Measurements from ENCODE around the gene RPS6KA2. TPM values are rescaled to one million over a fixed set of nuclear protein-coding genes. Genes with fewer than 3 reads are reported as not detected.

RPS6KA2 gene
- total RNA-seq, 2 experiments from 2014 or later = 1.6 to 1.9 TPM

GRCh38 chr6:166381733-166382499 lies 245.1 kb downstream of the RPS6KA2 start:
- CTCF ChIA-PET = interaction anchor here (0.6 to 5.2 kb wide), 44 partner anchors 8 to 148 kb away, joined by 3 to 55 read pairs (median 5); partner anchors contain the start of genes PRR18 and SFT2D1
- ATAC-seq = peak; percentile 43
- Mint-ChIP-seq H3K9me3 (ENCODE audit: insufficient read depth) (no peaks in the 10 kb centered on the region), H3K4me1 (ENCODE audit: low read depth) (peaks cover 16% of the 10 kb centered on the region), H3K27me3 (ENCODE audit: low read depth) (no peaks in the 10 kb centered on the region), H3K36me3 (ENCODE audit: low read depth) (no peaks in the 10 kb centered on the region), H3K4me3 (peak overlapping the region; percentile 94), H3K27ac (peak overlapping the region; percentile 86)
- POLR2A ChIA-PET = interaction anchor here (0.7 to 1.4 kb wide), 3 partner anchors 40 to 106 kb away, joined by 3 to 4 read pairs (median 3); no protein-coding TSS in a partner anchor
- peak; percentile 82 for DNase-seq

- CTCF ChIA-PET = interaction anchor here (0.6 to 5.2 kb wide), 44 partner anchors 8 to 148 kb away, joined by 3 to 55 read pairs (median 5); partner anchors contain the start of genes PRR18 and SFT2D1
- no peaks in the 10 kb centered on the region for H3K9me3 Mint-ChIP-seq (ENCODE audit: insufficient read depth)
- no peaks in the 10 kb centered on the region for H3K36me3 Mint-ChIP-seq (ENCODE audit: low read depth)
- H3K4me1 Mint-ChIP-seq (ENCODE audit: low read depth) = peaks cover 16% of the 10 kb centered on the region
- ATAC-seq (no peak), DNase-seq (no peak)
- H3K27me3 Mint-ChIP-seq (ENCODE audit: low read depth) = no peaks in the 10 kb centered on the region
- H3K4me3 Mint-ChIP-seq = peak overlapping the region; percentile 94
- POLR2A ChIA-PET = interaction anchor here (0.7 to 1.4 kb wide), 3 partner anchors 40 to 105 kb away, joined by 3 to 4 read pairs (median 3); no protein-coding TSS in a partner anchor
- H3K27ac Mint-ChIP-seq = peak overlapping the region; percentile 86
These were observed 245.7 kb downstream of the RPS6KA2 start for GRCh38 chr6:166381381-166381732.

GRCh38 chr6:166379800-166380199 lies 247.3 kb downstream of the RPS6KA2 start:
- Mint-ChIP-seq H3K27ac (no peak overlapping the region), H3K4me3 (no peak overlapping the region)

GRCh38 chr6:166379103-166379586 lies 247.9 kb downstream of the RPS6KA2 start:
- Mint-ChIP-seq H3K9me3 (ENCODE audit: insufficient read depth) (no peaks in the 10 kb centered on the region), H3K4me1 (ENCODE audit: low read depth) (peaks cover 14% of the 10 kb centered on the region), H3K27ac (no peak overlapping the region), H3K4me3 (no peak overlapping the region), H3K36me3 (ENCODE audit: low read depth) (no peaks in the 10 kb centered on the region), H3K27me3 (ENCODE audit: low read depth) (no peaks in the 10 kb centered on the region)
- ChIA-PET CTCF (interaction anchor here (0.8 to 5.2 kb wide), 7 partner anchors 12 to 102 kb away, joined by 3 to 55 read pairs (median 21); partner anchors contain the start of gene PRR18), POLR2A (interaction anchor here (0.5 kb wide), 1 partner anchor 75 kb away, joined by 3 read pairs; no protein-coding TSS in a partner anchor)
- DNase-seq (no peak), ATAC-seq (no peak)

More at GRCh38 chr6:166379800-166380199, 247.3 kb downstream of the RPS6KA2 start:
- POLR2A ChIA-PET = no interaction called here
- H3K9me3 Mint-ChIP-seq (ENCODE audit: insufficient read depth) = no peaks in the 10 kb centered on the region
- ATAC-seq = no peak
- H3K27me3 Mint-ChIP-seq (ENCODE audit: low read depth) = no peaks in the 10 kb centered on the region
- H3K36me3 Mint-ChIP-seq (ENCODE audit: low read depth) = no peaks in the 10 kb centered on the region
- no peak for DNase-seq
- CTCF ChIA-PET = interaction anchor here (1.2 to 5.2 kb wide), 7 partner anchors 18 to 103 kb away, joined by 3 to 55 read pairs (median 32); partner anchors contain the start of gene PRR18
- H3K4me1 Mint-ChIP-seq (ENCODE audit: low read depth) = peaks cover 16% of the 10 kb centered on the region

- ATAC-seq (no peak), DNase-seq (no peak)
- Mint-ChIP-seq H3K27ac (no peak overlapping the region), H3K4me1 (ENCODE audit: low read depth) (peaks cover 11% of the 10 kb centered on the region), H3K9me3 (ENCODE audit: insufficient read depth) (no peaks in the 10 kb centered on the region), H3K4me3 (no peak overlapping the region), H3K36me3 (ENCODE audit: low read depth) (no peaks in the 10 kb centered on the region), H3K27me3 (ENCODE audit: low read depth) (no peaks in the 10 kb centered on the region)
- CTCF ChIA-PET = interaction anchor here (4.9 to 5.2 kb wide), 3 partner anchors 23 to 101 kb away, joined by 39 to 55 read pairs (median 49); no protein-coding TSS in a partner anchor
- POLR2A ChIA-PET = interaction anchor here (0.7 kb wide), 1 partner anchor 33 kb away, joined by 3 read pairs; no protein-coding TSS in a partner anchor
These were observed 249.3 kb downstream of the RPS6KA2 start for GRCh38 chr6:166377721-166378120.

GRCh38 chr6:166375013-166375412 lies 252.0 kb downstream of the RPS6KA2 start:
- Mint-ChIP-seq H3K27ac (no peak overlapping the region), H3K4me1 (ENCODE audit: low read depth) (no peaks in the 10 kb centered on the region), H3K4me3 (no peak overlapping the region), H3K36me3 (ENCODE audit: low read depth) (no peaks in the 10 kb centered on the region), H3K27me3 (ENCODE audit: low read depth) (no peaks in the 10 kb centered on the region), H3K9me3 (ENCODE audit: insufficient read depth) (no peaks in the 10 kb centered on the region)
- no peak for DNase-seq
- ATAC-seq = no peak
- CTCF ChIA-PET = interaction anchor here (1.7 kb wide), 1 partner anchor 62 kb away, joined by 5 read pairs; no protein-coding TSS in a partner anchor
- POLR2A ChIA-PET = no interaction called here

GRCh38 chr6:166370489-166370888 lies 256.6 kb downstream of the RPS6KA2 start:
- POLR2A ChIA-PET = no interaction called here
- no peak for DNase-seq
- Mint-ChIP-seq H3K27me3 (ENCODE audit: low read depth) (no peaks in the 10 kb centered on the region), H3K9me3 (ENCODE audit: insufficient read depth) (no peaks in the 10 kb centered on the region), H3K36me3 (ENCODE audit: low read depth) (peaks cover 4% of the 10 kb centered on the region), H3K4me3 (no peak overlapping the region), H3K27ac (no peak overlapping the region), H3K4me1 (ENCODE audit: low read depth) (no peaks in the 10 kb centered on the region)
- no peak for ATAC-seq
- CTCF ChIA-PET = no interaction called here

GRCh38 chr6:166369782-166370181 lies 257.3 kb downstream of the RPS6KA2 start:
- no peaks in the 10 kb centered on the region for H3K27me3 Mint-ChIP-seq (ENCODE audit: low read depth)
- H3K27ac Mint-ChIP-seq = no peak overlapping the region
- ATAC-seq (no peak), DNase-seq (no peak)
- H3K36me3 Mint-ChIP-seq (ENCODE audit: low read depth) = peaks cover 4% of the 10 kb centered on the region
- no peaks in the 10 kb centered on the region for H3K9me3 Mint-ChIP-seq (ENCODE audit: insufficient read depth)
- H3K4me3 Mint-ChIP-seq = no peak overlapping the region
- no peaks in the 10 kb centered on the region for H3K4me1 Mint-ChIP-seq (ENCODE audit: low read depth)
- CTCF ChIA-PET = no interaction called here
- POLR2A ChIA-PET = interaction anchor here (0.5 kb wide), 1 partner anchor 61 kb away, joined by 3 read pairs; the partner anchor contains the start of gene PRR18

- Mint-ChIP-seq H3K9me3 (ENCODE audit: insufficient read depth) (no peaks in the 10 kb centered on the region), H3K36me3 (ENCODE audit: low read depth) (peaks cover 13% of the 10 kb centered on the region), H3K27ac (no peak overlapping the region), H3K4me3 (no peak overlapping the region), H3K4me1 (ENCODE audit: low read depth) (no peaks in the 10 kb centered on the region), H3K27me3 (ENCODE audit: low read depth) (no peaks in the 10 kb centered on the region)
- ChIA-PET CTCF (interaction anchor here (0.6 to 2.9 kb wide), 4 partner anchors 9 to 54 kb away, joined by 3 to 11 read pairs (median 4); no protein-coding TSS in a partner anchor), POLR2A (no interaction called here)
- DNase-seq = no peak
- ATAC-seq = no peak
These were observed 260.1 kb downstream of the RPS6KA2 start for GRCh38 chr6:166366921-166367320.

GRCh38 chr6:166365806-166366205 lies 261.2 kb downstream of the RPS6KA2 start:
- no peaks in the 10 kb centered on the region for H3K27me3 Mint-ChIP-seq (ENCODE audit: low read depth)
- H3K4me3 Mint-ChIP-seq = no peak overlapping the region
- DNase-seq (no peak), ATAC-seq (no peak)
- peaks cover 13% of the 10 kb centered on the region for H3K36me3 Mint-ChIP-seq (ENCODE audit: low read depth)
- H3K9me3 Mint-ChIP-seq (ENCODE audit: insufficient read depth) = no peaks in the 10 kb centered on the region
- ChIA-PET CTCF (interaction anchor here (2.9 kb wide), 1 partner anchor 16 kb away, joined by 11 read pairs; no protein-coding TSS in a partner anchor), POLR2A (no interaction called here)
- H3K4me1 Mint-ChIP-seq (ENCODE audit: low read depth) = no peaks in the 10 kb centered on the region
- no peak overlapping the region for H3K27ac Mint-ChIP-seq

GRCh38 chr6:166365221-166365620 lies 261.8 kb downstream of the RPS6KA2 start:
- Mint-ChIP-seq H3K4me3 (no peak overlapping the region), H3K9me3 (ENCODE audit: insufficient read depth) (no peaks in the 10 kb centered on the region), H3K27ac (no peak overlapping the region), H3K27me3 (ENCODE audit: low read depth) (no peaks in the 10 kb centered on the region), H3K36me3 (ENCODE audit: low read depth) (peaks cover 13% of the 10 kb centered on the region), H3K4me1 (ENCODE audit: low read depth) (no peaks in the 10 kb centered on the region)
- DNase-seq (no peak), ATAC-seq (no peak)
- ChIA-PET CTCF (interaction anchor here (2.9 kb wide), 1 partner anchor 16 kb away, joined by 11 read pairs; no protein-coding TSS in a partner anchor), POLR2A (no interaction called here)

GRCh38 chr6:166364456-166364855 lies 262.6 kb downstream of the RPS6KA2 start:
- ChIA-PET CTCF (interaction anchor here (1.7 kb wide), 1 partner anchor 17 kb away, joined by 4 read pairs; no protein-coding TSS in a partner anchor), POLR2A (no interaction called here)
- DNase-seq (no peak), ATAC-seq (no peak)
- no peak overlapping the region for H3K4me3 Mint-ChIP-seq
- peaks cover 13% of the 10 kb centered on the region for H3K36me3 Mint-ChIP-seq (ENCODE audit: low read depth)
- H3K9me3 Mint-ChIP-seq (ENCODE audit: insufficient read depth) = no peaks in the 10 kb centered on the region
- H3K27me3 Mint-ChIP-seq (ENCODE audit: low read depth) = peaks cover 5% of the 10 kb centered on the region
- no peaks in the 10 kb centered on the region for H3K4me1 Mint-ChIP-seq (ENCODE audit: low read depth)
- H3K27ac Mint-ChIP-seq = no peak overlapping the region

Measured in activated CD8-positive, alpha-beta T cell treated with anti-CD3 and anti-CD28 coated beads, Interleukin-2, amount 10 ng/mL, durations not matched to agents 7 days and 5 days (primary cell).